ENCODE measurements around the gene PDLIM4. TPM values are rescaled to one million over a fixed set of nuclear protein-coding genes. Genes with fewer than 3 reads are reported as not detected.

PDLIM4 gene
- total RNA-seq, 1 experiment from 2014 or later: 7.6 TPM

DNA sequence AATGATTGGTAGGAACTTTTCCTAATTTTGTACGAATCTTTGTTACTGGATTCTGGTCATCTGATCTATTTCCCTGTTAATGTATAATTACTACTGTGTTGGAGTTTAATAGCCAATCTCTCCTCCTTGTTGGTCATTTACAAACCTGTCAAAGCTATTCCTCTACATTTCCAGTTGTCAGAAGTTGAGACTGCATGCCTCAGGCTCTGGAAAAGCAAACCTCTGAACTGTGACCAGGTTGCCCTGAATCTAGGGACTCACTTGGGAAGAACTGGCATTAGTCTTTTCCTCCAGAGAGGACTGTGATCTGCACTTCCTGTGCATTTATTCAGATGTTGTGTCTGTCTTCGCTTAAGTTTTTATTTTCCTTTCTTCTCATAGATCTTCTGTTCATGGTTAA is 16.1 kb downstream of the PDLIM4 start:
- H4K8ac ChIP-seq (replicated peaks; ENCODE audit: insufficient read length, low read depth, low read length): no peak overlapping the region
- H3K27ac ChIP-seq (ENCODE audit: insufficient read length, low read depth, low read length): no peak overlapping the region
- no peak overlapping the region for H2BK20ac ChIP-seq (ENCODE audit: low read depth, low read length, poor library complexity, severe bottlenecking)
- H4K20me1 ChIP-seq (ENCODE audit: control insufficient read depth, insufficient read depth, insufficient read length): no peaks in the 10 kb centered on the region
- H4K5ac ChIP-seq (ENCODE audit: insufficient read length, low read depth, low read length): no peak overlapping the region
- H3K56ac ChIP-seq (ENCODE audit: insufficient read length, low read depth, low read length): no peak overlapping the region
- no peak for DNase-seq
- H4K91ac ChIP-seq (ENCODE audit: insufficient read length, low read depth, low read length): no peak overlapping the region
- no peak overlapping the region for H2BK12ac ChIP-seq (ENCODE audit: insufficient read length, low read depth, low read length)
- TF ChIP-seq CTCF (conservative IDR thresholded peaks at IDR 0.05): no peak
- no peak overlapping the region for H3K18ac ChIP-seq (ENCODE audit: insufficient read length, low read depth, low read length)
- no peaks in the 10 kb centered on the region for H3K79me1 ChIP-seq (ENCODE audit: insufficient read depth, low read depth, low read length, poor library complexity, severe bottlenecking)
- H3K9me3 ChIP-seq (ENCODE audit: control insufficient read depth, low read depth, low read length): no peaks in the 10 kb centered on the region
- no peaks in the 10 kb centered on the region for H3K79me2 ChIP-seq (ENCODE audit: insufficient read depth, low read length)
- H3K23me2 ChIP-seq (ENCODE audit: insufficient read length, low read depth, low read length, poor library complexity, severe bottlenecking): peaks cover 2% of the 10 kb centered on the region
- no peak overlapping the region for H3K9ac ChIP-seq (ENCODE audit: extremely low read depth, insufficient read length, low read length)
- H2AFZ ChIP-seq (ENCODE audit: low read length): no peak overlapping the region
- H2AK5ac ChIP-seq (ENCODE audit: insufficient read length, low read length): no peak overlapping the region
- no peak overlapping the region for H2BK120ac ChIP-seq (ENCODE audit: low read depth, low read length, poor library complexity, severe bottlenecking)
- H3K4me2 ChIP-seq (ENCODE audit: insufficient read depth, insufficient read length, low read length): no peak overlapping the region
- H2BK15ac ChIP-seq (ENCODE audit: low read depth, low read length): no peak overlapping the region
- no peaks in the 10 kb centered on the region for H3K9me3 Mint-ChIP-seq
- no CpG with 5 or more reads among the region's 2 CpGs for WGBS (ENCODE audit: extremely low coverage, insufficient read length, low lambda C conversion rate)
- no peaks in the 10 kb centered on the region for H3K27me3 Mint-ChIP-seq (ENCODE audit: low read depth)
- no peak overlapping the region for H3T11ph ChIP-seq (ENCODE audit: low read length)
- H2BK5ac ChIP-seq (ENCODE audit: insufficient read length, low read length): no peak overlapping the region
- no peak overlapping the region for H3K4ac ChIP-seq (ENCODE audit: low read depth, low read length)
- no peak overlapping the region for H3K23ac ChIP-seq (ENCODE audit: insufficient read length, low read depth, low read length)
- peaks cover 0 to 3% (median 0%) of the 10 kb centered on the region in 3 experiments; a peak in 1 of 7 replicates for H3K36me3 Mint-ChIP-seq (ENCODE audit: insufficient read depth in 1 of 3, low read depth in 3 of 3)
- no peaks in the 10 kb centered on the region for H3K27me3 ChIP-seq (ENCODE audit: insufficient read depth, low read length)
- no peak overlapping the region for H3K27ac Mint-ChIP-seq
- H3K14ac ChIP-seq (ENCODE audit: insufficient read depth, low read length): no peak overlapping the region
- H3K4me3 Mint-ChIP-seq: no peak overlapping the region
- H3K4me1 Mint-ChIP-seq: peaks cover 17 to 27% of the 10 kb centered on the region in 2 experiments
- H3K4me1 ChIP-seq (ENCODE audit: insufficient read depth, low read length): 0 out of 2 replicates have a peak, but pooled peaks cover 5% of the 10 kb centered on the region

Measured in H9 (cell line).